Measurements from ENCODE around the gene SEMA6C.

- TF ChIP-seq POLR2A (IDR thresholded peaks at IDR 0.05) (no peak), CTCF (IDR thresholded peaks at IDR 0.05) (no peak)
Measured at GRCh38 chr1:151158326-151158725, 11.9 kb upstream of the SEMA6C start.
